GM12878 (cell line): Measurements from ENCODE around the gene DHX30. TPM values are rescaled to one million over a fixed set of nuclear protein-coding genes. Genes with fewer than 3 reads are reported as not detected.

Experiments used
- ATAC-seq: fragments of 200-7000 bp; cut with Tn5 transposase; 3 replicates; pipeline ENCODE4 v1.9.1; 2020; ENCODE audit warnings: mild to moderate bottlenecking, moderate library complexity
- BruUV-seq: library from RNA; stranded (reverse); fragments of 400-500 nt; replicated peaks from 2 replicates; lab custom pipeline; 2021; lab: Mats Ljungman, UMichigan
- CTCF ChIA-PET: fragments of 300-600 bp; sonication (Branson Sonifier 250); formaldehyde crosslinking; extraction: SDS; loops from one replicate; lab custom pipeline; 2021; ENCODE audit warnings: inconsistent platforms; lab: Yijun Ruan, JAX
- POLR2A ChIA-PET: fragments of 350-600 bp; formaldehyde crosslinking; extraction: SDS; loops from one replicate; lab custom pipeline; 2021; ENCODE audit warnings: inconsistent platforms; lab: Charles Lee
- RAD21 ChIA-PET: fragments of 300-600 bp; sonication (Branson Sonifier 250); formaldehyde crosslinking; loops from one replicate; lab custom pipeline; 2023; ENCODE audit warnings: antibody characterized with exemption; ENCODE audit not compliant: unreplicated experiment; lab: Charles Lee
- SMC1A ChIA-PET: fragments of 300-600 bp; sonication (Branson Sonifier 250); formaldehyde crosslinking; loops from one replicate; lab custom pipeline; 2023; ENCODE audit not compliant: unreplicated experiment, uncharacterized antibody; lab: Charles Lee
- DNase-seq: peaks from one replicate; pipeline ENCODE4 v3.0.0-alpha.2; 2011; ENCODE audit warnings: low read depth, low spot score
- FAIRE-seq: peaks from 3 replicates; lab custom pipeline; 2011; peaks lifted over from hg19 to GRCh38; lab: Jason Lieb, UNC
- H2AFZ ChIP-seq: 2 replicates; pipeline ENCODE4 v1.6.0; 2011; ENCODE audit warnings: low read depth, low read length, control low read depth; ENCODE audit not compliant: control insufficient read depth
- H3K27ac ChIP-seq: 2 replicates; pipeline ENCODE4 v1.5.1; 2011; ENCODE audit warnings: control low read depth; ENCODE audit not compliant: control insufficient read depth, insufficient read depth
- H3K27me3 ChIP-seq, 2 experiments: replicated peaks in 1 of 2; 2 replicates each; pipeline versions ENCODE4 v1.6.0 to v1.6.1; 2011; ENCODE audit warnings: low read length in 1 of 2; ENCODE audit not compliant: control insufficient read depth in 2 of 2, insufficient read depth in 2 of 2
- H3K36me3 ChIP-seq, 2 experiments: 2 replicates each; pipeline ENCODE4 v1.5.1; 2011; ENCODE audit warnings: low read length in 1 of 2; ENCODE audit not compliant: control insufficient read depth in 2 of 2, insufficient read depth in 2 of 2
- H3K4me1 ChIP-seq: 2 replicates; pipeline ENCODE4 v1.6.1; 2011; ENCODE audit warnings: mild to moderate bottlenecking, low read length, moderate library complexity, mixed read lengths; ENCODE audit not compliant: control insufficient read depth, insufficient read depth
- H3K4me2 ChIP-seq: 2 replicates; pipeline ENCODE4 v1.6.0; 2011; ENCODE audit warnings: control low read depth; ENCODE audit not compliant: control insufficient read depth, insufficient read depth
- H3K4me3 ChIP-seq: fragments of 200-600 bp; sonication (generic); 2 replicates; pipeline ENCODE4 v1.5.1; 2016
- H3K79me2 ChIP-seq: 2 replicates; pipeline ENCODE4 v1.6.0; 2011; ENCODE audit warnings: low read length; ENCODE audit not compliant: control insufficient read depth, insufficient read depth
- H3K9ac ChIP-seq: 2 replicates; pipeline ENCODE4 v1.8.0; 2011; ENCODE audit warnings: low read length, control low read depth, mixed read lengths; ENCODE audit not compliant: control insufficient read depth, insufficient read depth
- H3K9me3 ChIP-seq: replicated peaks from 3 replicates; pipeline ENCODE4 v1.5.1; 2011; ENCODE audit warnings: mild to moderate bottlenecking, low read length; ENCODE audit not compliant: control insufficient read depth, insufficient read depth
- H4K20me1 ChIP-seq: 2 replicates; pipeline ENCODE4 v1.6.0; 2011; ENCODE audit not compliant: control insufficient read depth, insufficient read depth
- ATF7 ChIP-seq: fragments of 450-650 bp; IDR thresholded peaks from 2 replicates; pipeline ENCODE4 v1.6.1; 2016; ENCODE audit warnings: low read depth, mild to moderate bottlenecking
- BACH1 ChIP-seq: fragments of 450-650 bp; IDR thresholded peaks from 2 replicates; pipeline ENCODE4 v1.6.1; 2017; ENCODE audit warnings: mild to moderate bottlenecking, borderline replicate concordance
- CREM ChIP-seq: IDR thresholded peaks from 2 replicates; pipeline ENCODE4 v1.6.1; 2014; ENCODE audit warnings: antibody characterized with exemption, low read depth
- RAD51 ChIP-seq: fragments of 450-650 bp; IDR thresholded peaks from 2 replicates; pipeline ENCODE4 v1.6.1; 2016; ENCODE audit warnings: moderate library complexity, mild to moderate bottlenecking, inconsistent platforms
- RB1 ChIP-seq: fragments of 450-650 bp; formaldehyde crosslinking; IDR thresholded peaks from 2 replicates; pipeline ENCODE4 v1.6.1; 2017; ENCODE audit warnings: mild to moderate bottlenecking, borderline replicate concordance
- ZBED1 ChIP-seq: IDR thresholded peaks from 2 replicates; pipeline ENCODE4 v1.6.1; 2016; ENCODE audit warnings: borderline replicate concordance
- WGBS: methylation state at CpG from one replicate; pipeline ENCODE4 v1.1.6; 2016; ENCODE audit warnings: low lambda C conversion rate; ENCODE audit not compliant: insufficient replicate concordance, insufficient coverage; ENCODE audit errors: missing lambda C conversion rate; 5-methylcytosine and 5-hydroxymethylcytosine counted together
- in situ Hi-C: fragments of 300-500 bp; cut with MboI; formaldehyde crosslinking; loops from 9 replicates; pipeline ENCODE4 v1.14.3; 2018; ENCODE audit warnings: mixed read lengths
- intact Hi-C: fragments of 100-400 bp; cut with micrococcal nuclease; formaldehyde crosslinking; loops from one replicate; pipeline ENCODE4 v1.14.2; 2022; ENCODE audit not compliant: unreplicated experiment
- polyA plus RNA-seq, 11 experiments: library from polyadenylated mRNA; depleted of rRNA in 4 of 11; unstranded in 6 of 11; stranded (reverse) in 5 of 11; fragments of >200 nt; fragmentation: Nextera tagmentation in 4 of 11; fragmentation: Illumina TruSeq in 1 of 11; extraction: Ambion mirVana in 4 of 11; extraction: Trizol in 1 of 11; gene quantifications; 1 replicate in 1 of 11; 2 replicates in 10 of 11; pipeline versions ENCODE4 v1.2.1 to v1.2.3, GENCODE V29; 2011 to 2016; ENCODE audit warnings: inconsistent platforms in 2 of 11, missing spikeins in 2 of 11, low read depth in 1 of 11
- total RNA-seq, 4 experiments: library from RNA; depleted of rRNA in 3 of 4; stranded (reverse); fragments of >200 nt in 3 of 4; fragmentation: Illumina TruSeq in 1 of 4; extraction: Trizol in 1 of 4; gene quantifications; 2 replicates each; pipeline versions ENCODE4 v1.2.1 to v1.2.3, GENCODE V29; 2013 to 2021
- TF ChIP-seq, protein P1 (sequence below): fragments of 450-650 bp; IDR thresholded peaks from 2 replicates; pipeline ENCODE4 v1.6.1; 2017; ENCODE audit warnings: mild to moderate bottlenecking, low read depth, inconsistent platforms; ENCODE audit not compliant: poor library complexity, severe bottlenecking
- TF ChIP-seq, protein P2 (sequence below): fragments of 450-650 bp; IDR thresholded peaks from 2 replicates; pipeline ENCODE4 v1.6.1; 2017; ENCODE audit warnings: antibody characterized with exemption, mild to moderate bottlenecking, moderate library complexity
- TF ChIP-seq, protein P3 (sequence below): IDR thresholded peaks from 2 replicates; pipeline ENCODE4 v1.6.1; 2011; ENCODE audit warnings: borderline replicate concordance, low read depth, mild to moderate bottlenecking, moderate library complexity, low read length; ENCODE audit not compliant: insufficient read depth, poor library complexity, severe bottlenecking

Gene DHX30
- total and polyA plus RNA-seq, 10 of the 15 experiments (the other 5 are each of a cell fraction or from before 2014, with no cell fraction given), result 9.5 to 75.3 (median 47.8) TPM

- in situ Hi-C loops (no loop called here), intact Hi-C loops (loop anchor here (10.0 kb wide), 1 partner anchor 257 kb away; no protein-coding TSS in a partner anchor)
- BruUV-seq, result no TSS peak
- ChIA-PET CTCF (no interaction called here), POLR2A (interaction anchor here (0.7 kb wide), 2 partner anchors 11 to 79 kb away, joined by 3 to 4 read pairs; no protein-coding TSS in a partner anchor), RAD21 (no interaction called here), SMC1A (no interaction called here)
- H3K9me3 ChIP-seq, result no peaks in the 10 kb centered on the region
- WGBS, result 84% methylated on average over 3 of the region's 3 CpGs
- H3K79me2 ChIP-seq, result no peaks in the 10 kb centered on the region
- ATAC-seq (no peak), DNase-seq (no peak), FAIRE-seq (no peak)
- H3K4me2 ChIP-seq, result no peak overlapping the region
- no peak overlapping the region for H3K4me3 ChIP-seq
- no peak overlapping the region for H2AFZ ChIP-seq
- peaks cover 1 to 13% of the 10 kb centered on the region in 2 experiments; a peak in 3 of 4 replicates for H3K36me3 ChIP-seq
- no peak overlapping the region for H3K27ac ChIP-seq
- H4K20me1 ChIP-seq, result no peaks in the 10 kb centered on the region
- no peak overlapping the region for H3K9ac ChIP-seq
- H3K27me3 ChIP-seq, result no peaks in the 10 kb centered on the region
- H3K4me1 ChIP-seq, result 0 out of 2 replicates have a peak, but pooled peaks cover 3% of the 10 kb centered on the region
- no peak for TF ChIP-seq BACH1
- TF ChIP-seq, protein P1, sequence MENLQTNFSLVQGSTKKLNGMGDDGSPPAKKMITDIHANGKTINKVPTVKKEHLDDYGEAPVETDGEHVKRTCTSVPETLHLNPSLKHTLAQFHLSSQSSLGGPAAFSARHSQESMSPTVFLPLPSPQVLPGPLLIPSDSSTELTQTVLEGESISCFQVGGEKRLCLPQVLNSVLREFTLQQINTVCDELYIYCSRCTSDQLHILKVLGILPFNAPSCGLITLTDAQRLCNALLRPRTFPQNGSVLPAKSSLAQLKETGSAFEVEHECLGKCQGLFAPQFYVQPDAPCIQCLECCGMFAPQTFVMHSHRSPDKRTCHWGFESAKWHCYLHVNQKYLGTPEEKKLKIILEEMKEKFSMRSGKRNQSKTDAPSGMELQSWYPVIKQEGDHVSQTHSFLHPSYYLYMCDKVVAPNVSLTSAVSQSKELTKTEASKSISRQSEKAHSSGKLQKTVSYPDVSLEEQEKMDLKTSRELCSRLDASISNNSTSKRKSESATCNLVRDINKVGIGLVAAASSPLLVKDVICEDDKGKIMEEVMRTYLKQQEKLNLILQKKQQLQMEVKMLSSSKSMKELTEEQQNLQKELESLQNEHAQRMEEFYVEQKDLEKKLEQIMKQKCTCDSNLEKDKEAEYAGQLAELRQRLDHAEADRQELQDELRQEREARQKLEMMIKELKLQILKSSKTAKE, result no peak
These were observed 95.0 kb downstream of the DHX30 start for GRCh38 chr3:47897954-47898353.

GRCh38 chr3:47899495-47900108 is 96.7 kb downstream of the DHX30 start:
- H3K4me3 ChIP-seq, result no peak overlapping the region
- H2AFZ ChIP-seq, result no peak overlapping the region
- H3K27me3 ChIP-seq, result no peaks in the 10 kb centered on the region
- ATAC-seq, result no peak
- POLR2A ChIA-PET, result no interaction called here
- no peak for FAIRE-seq
- intact Hi-C loops, result loop anchor here (10.0 kb wide), 1 partner anchor 255 kb away; no protein-coding TSS in a partner anchor
- CTCF ChIA-PET, result interaction anchor here (0.9 to 1.6 kb wide), 2 partner anchors 10 to 90 kb away, joined by 3 read pairs; no protein-coding TSS in a partner anchor
- 0 out of 2 replicates have a peak, but pooled peaks cover 3% of the 10 kb centered on the region for H3K4me1 ChIP-seq
- SMC1A ChIA-PET, result interaction anchor here (0.7 kb wide), 1 partner anchor 86 kb away, joined by 3 read pairs; no protein-coding TSS in a partner anchor
- in situ Hi-C loops, result no loop called here
- WGBS, result 95% methylated on average over 3 of the region's 3 CpGs
- RAD21 ChIA-PET, result no interaction called here
- H3K27ac ChIP-seq, result no peak overlapping the region
- no peaks in the 10 kb centered on the region for H3K9me3 ChIP-seq
- H3K36me3 ChIP-seq, result peaks cover 1 to 13% of the 10 kb centered on the region in 2 experiments; a peak in 3 of 4 replicates
- H3K4me2 ChIP-seq, result no peak overlapping the region
- no TSS peak for BruUV-seq
- H4K20me1 ChIP-seq, result no peaks in the 10 kb centered on the region
- no peaks in the 10 kb centered on the region for H3K79me2 ChIP-seq
- no peak for DNase-seq
- no peak overlapping the region for H3K9ac ChIP-seq
- TF ChIP-seq RB1 (no peak), RAD51 (no peak), ATF7 (no peak), ZBED1 (no peak), CREM (no peak)
- TF ChIP-seq, protein P2, sequence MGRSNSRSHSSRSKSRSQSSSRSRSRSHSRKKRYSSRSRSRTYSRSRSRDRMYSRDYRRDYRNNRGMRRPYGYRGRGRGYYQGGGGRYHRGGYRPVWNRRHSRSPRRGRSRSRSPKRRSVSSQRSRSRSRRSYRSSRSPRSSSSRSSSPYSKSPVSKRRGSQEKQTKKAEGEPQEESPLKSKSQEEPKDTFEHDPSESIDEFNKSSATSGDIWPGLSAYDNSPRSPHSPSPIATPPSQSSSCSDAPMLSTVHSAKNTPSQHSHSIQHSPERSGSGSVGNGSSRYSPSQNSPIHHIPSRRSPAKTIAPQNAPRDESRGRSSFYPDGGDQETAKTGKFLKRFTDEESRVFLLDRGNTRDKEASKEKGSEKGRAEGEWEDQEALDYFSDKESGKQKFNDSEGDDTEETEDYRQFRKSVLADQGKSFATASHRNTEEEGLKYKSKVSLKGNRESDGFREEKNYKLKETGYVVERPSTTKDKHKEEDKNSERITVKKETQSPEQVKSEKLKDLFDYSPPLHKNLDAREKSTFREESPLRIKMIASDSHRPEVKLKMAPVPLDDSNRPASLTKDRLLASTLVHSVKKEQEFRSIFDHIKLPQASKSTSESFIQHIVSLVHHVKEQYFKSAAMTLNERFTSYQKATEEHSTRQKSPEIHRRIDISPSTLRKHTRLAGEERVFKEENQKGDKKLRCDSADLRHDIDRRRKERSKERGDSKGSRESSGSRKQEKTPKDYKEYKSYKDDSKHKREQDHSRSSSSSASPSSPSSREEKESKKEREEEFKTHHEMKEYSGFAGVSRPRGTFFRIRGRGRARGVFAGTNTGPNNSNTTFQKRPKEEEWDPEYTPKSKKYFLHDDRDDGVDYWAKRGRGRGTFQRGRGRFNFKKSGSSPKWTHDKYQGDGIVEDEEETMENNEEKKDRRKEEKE, result no peak
- TF ChIP-seq, protein P3, sequence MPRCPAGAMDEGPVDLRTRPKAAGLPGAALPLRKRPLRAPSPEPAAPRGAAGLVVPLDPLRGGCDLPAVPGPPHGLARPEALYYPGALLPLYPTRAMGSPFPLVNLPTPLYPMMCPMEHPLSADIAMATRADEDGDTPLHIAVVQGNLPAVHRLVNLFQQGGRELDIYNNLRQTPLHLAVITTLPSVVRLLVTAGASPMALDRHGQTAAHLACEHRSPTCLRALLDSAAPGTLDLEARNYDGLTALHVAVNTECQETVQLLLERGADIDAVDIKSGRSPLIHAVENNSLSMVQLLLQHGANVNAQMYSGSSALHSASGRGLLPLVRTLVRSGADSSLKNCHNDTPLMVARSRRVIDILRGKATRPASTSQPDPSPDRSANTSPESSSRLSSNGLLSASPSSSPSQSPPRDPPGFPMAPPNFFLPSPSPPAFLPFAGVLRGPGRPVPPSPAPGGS, result no peak
